Breast epithelium (tissue), 3 donors: Measurements from ENCODE around the gene CREB3L2.

Experiments
- CTCF ChIP-seq, 3 donors: fragments of 450-650 bp; IDR thresholded peaks; one replicate each; pipeline ENCODE4 v1.5.1; 2016 to 2017; ENCODE audit warnings: antibody characterized with exemption in 3 of 3, mild to moderate bottlenecking in 3 of 3, moderate library complexity in 3 of 3
- POLR2A ChIP-seq: fragments of 450-650 bp; IDR thresholded peaks from one replicate; pipeline ENCODE4 v1.6.1; 2016; ENCODE audit warnings: antibody characterized with exemption, mild to moderate bottlenecking, moderate library complexity

DNA sequence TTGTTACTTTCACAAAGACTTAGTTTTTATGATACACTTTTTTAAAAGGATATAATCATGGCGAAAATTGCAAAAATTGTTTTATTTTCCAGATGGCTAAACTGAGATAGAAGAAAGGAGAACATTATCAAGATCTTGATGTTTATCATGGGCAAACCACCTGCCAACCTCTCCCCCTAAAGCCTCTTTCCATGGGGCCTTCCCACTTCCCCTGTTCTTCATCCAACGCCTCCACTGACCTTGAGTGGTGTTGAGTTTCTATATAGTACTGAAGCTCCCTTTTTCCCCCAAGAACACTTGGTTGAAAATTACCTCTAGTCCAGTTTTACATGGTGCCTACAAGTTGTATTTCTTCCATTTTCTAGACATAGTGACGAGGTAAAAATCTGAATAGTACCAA lies 5.0 kb downstream of the CREB3L2 start:
- TF ChIP-seq CTCF (IDR thresholded peaks at IDR 0.05), result no peak
- TF ChIP-seq POLR2A, result no peak
